HG02678 (cell line): ENCODE measurements around the gene APOL1.

Source experiments
- ATAC-seq: cut with Tn5 transposase; IDR thresholded peaks from one replicate; pipeline ENCODE4 v1.9.1; 2021; ENCODE audit warnings: mild to moderate bottlenecking, moderate library complexity; ENCODE audit not compliant: unreplicated experiment

Gene APOL1

GRCh38 chr22:36305813-36306212 lies 52.9 kb downstream of the APOL1 start:
- no peak for ATAC-seq

DNA sequence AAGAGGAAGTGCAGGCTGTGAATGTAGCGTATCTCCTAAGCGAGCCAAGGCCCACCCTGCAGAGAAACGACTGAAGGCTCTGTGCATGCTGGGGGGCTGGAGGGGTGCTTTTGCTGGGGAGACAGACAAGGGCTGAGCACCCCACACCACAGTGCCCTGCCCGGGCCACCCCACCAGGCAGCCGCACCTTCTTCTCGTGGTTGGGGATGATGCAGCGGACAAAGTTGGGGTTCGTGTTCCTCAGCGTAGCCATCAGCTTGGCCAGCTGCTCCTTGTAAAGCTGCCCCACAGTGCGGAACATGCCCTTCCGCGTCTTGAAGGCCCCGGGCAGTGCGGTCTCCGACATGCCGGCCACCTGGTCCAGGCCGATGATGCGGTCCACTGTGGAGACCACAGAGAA lies 53.3 kb downstream of the APOL1 start:
- no peak for ATAC-seq

GRCh38 chr22:36308880-36309279 lies 55.9 kb downstream of the APOL1 start:
- no peak for ATAC-seq

- ATAC-seq, result no peak
Observed at GRCh38 chr22:36311386-36312085, 58.6 kb downstream of the APOL1 start.

DNA sequence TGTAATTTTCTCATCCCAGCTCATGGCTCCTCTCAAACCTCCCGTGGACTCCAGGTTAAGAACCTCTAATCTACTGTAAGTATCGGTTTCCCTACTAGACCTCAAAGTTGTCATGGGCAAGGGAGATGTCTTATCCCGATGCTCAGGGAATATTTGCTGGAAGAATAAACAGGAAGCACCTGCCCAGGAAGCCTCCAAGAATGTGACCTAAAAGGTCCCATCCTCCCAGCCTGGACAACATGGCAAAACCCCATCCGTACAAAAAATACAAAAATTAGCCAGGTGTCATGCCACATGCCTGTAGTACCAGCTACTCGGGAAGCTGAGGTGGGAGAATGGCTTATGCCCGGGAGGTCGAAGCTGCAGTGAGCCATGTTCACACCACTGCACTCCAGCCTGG lies 62.4 kb downstream of the APOL1 start:
- ATAC-seq, result no peak

GRCh38 chr22:36316419-36316818 lies 63.5 kb downstream of the APOL1 start:
- ATAC-seq, result no peak
